Transverse colon (tissue), 4 donors: ENCODE measurements around the gene MRAP. TPM values are rescaled to one million over a fixed set of nuclear protein-coding genes. Genes with fewer than 3 reads are reported as not detected.

Experiments
- DNase-seq: peaks from one replicate; pipeline ENCODE4 v3.0.0-alpha.2; 2019
- H3K27ac ChIP-seq, 4 donors: fragments of 200-600 bp; sonication (generic); 2 replicates each; pipeline ENCODE4 v1.5.1; 2016 to 2018; ENCODE audit warnings: inconsistent platforms in 4 of 4
- H3K27me3 ChIP-seq: fragments of 200-600 bp; sonication (generic); 2 replicates; pipeline ENCODE4 v1.5.1; 2017; ENCODE audit warnings: inconsistent platforms
- H3K36me3 ChIP-seq, 4 donors: fragments of 200-600 bp; sonication (generic); 2 replicates each; pipeline ENCODE4 v1.5.1; 2017 to 2019; ENCODE audit warnings: inconsistent platforms in 4 of 4
- H3K4me1 ChIP-seq, 4 donors: fragments of 200-600 bp; sonication (generic); 2 replicates each; pipeline ENCODE4 v1.5.1; 2017 to 2020; ENCODE audit warnings: inconsistent platforms in 4 of 4
- H3K4me3 ChIP-seq, 4 donors: fragments of 200-600 bp; sonication (generic); 1 replicate in 1 of 4; 2 replicates in 3 of 4; pipeline versions ENCODE4 v1.5.1 to v1.6.1; 2017 to 2019; ENCODE audit warnings: inconsistent platforms in 4 of 4
- H3K9me3 ChIP-seq, 2 donors: fragments of 200-600 bp; sonication (generic); 2 replicates each; pipeline ENCODE4 v1.5.1; 2017 to 2019; ENCODE audit warnings: inconsistent platforms in 2 of 2
- EP300 ChIP-seq: sonication (generic); formaldehyde crosslinking; IDR thresholded peaks from one replicate; pipeline ENCODE4 v1.6.1; 2017; ENCODE audit warnings: antibody characterized with exemption, low read depth
- POLR2A ChIP-seq: fragments of 450-650 bp; IDR thresholded peaks from one replicate; pipeline ENCODE4 v1.6.1; 2016; ENCODE audit warnings: antibody characterized with exemption, mild to moderate bottlenecking, moderate library complexity
- POLR2AphosphoS5 ChIP-seq, 3 donors: sonication (generic); formaldehyde crosslinking; IDR thresholded peaks; one replicate each; pipeline ENCODE4 v1.6.1; 2016; ENCODE audit warnings: antibody characterized with exemption in 3 of 3
- WGBS, 2 donors: methylation state at CpG; one replicate each; pipeline ENCODE4 v1.1.5; 2018; ENCODE audit warnings: low coverage in 1 of 2; 5-methylcytosine and 5-hydroxymethylcytosine counted together
- in situ Hi-C, 4 donors: fragments of 200-750 bp; cut with MboI; loops; one replicate each; pipeline versions ENCODE4 v1.15.0 to v1.15.1; 2017; ENCODE audit warnings: low sequenced_read_pairs in 3 of 4, low pct_ligation_motif_present in 1 of 4, low pct_unique_long_range_greater_than_20kb in 1 of 4
- intact Hi-C: fragments of 100-400 bp; cut with DNase I; formaldehyde crosslinking; loops from one replicate; pipeline ENCODE4 v1.15.1; 2023; ENCODE audit warnings: low total_unique reads
- total RNA-seq, 4 donors: library from RNA; depleted of rRNA; stranded (reverse); fragments of >200 nt; gene quantifications; one replicate each; pipeline ENCODE4 v1.1.0, GENCODE V29; 2016
- TF ChIP-seq, protein P1 (sequence below), 5 experiments: fragments of 200-600 bp in 3 of 5; fragments of 450-650 bp in 2 of 5; sonication (generic) in 3 of 5; IDR thresholded peaks; 1 replicate in 2 of 5; 2 replicates in 3 of 5; pipeline ENCODE4 v1.5.1; 2016 to 2017; ENCODE audit warnings: antibody characterized with exemption in 5 of 5, inconsistent platforms in 3 of 5, mild to moderate bottlenecking in 2 of 5, moderate library complexity in 1 of 5

Gene MRAP
- total RNA-seq, 4 donors from 2014 or later, result not detected

DNA sequence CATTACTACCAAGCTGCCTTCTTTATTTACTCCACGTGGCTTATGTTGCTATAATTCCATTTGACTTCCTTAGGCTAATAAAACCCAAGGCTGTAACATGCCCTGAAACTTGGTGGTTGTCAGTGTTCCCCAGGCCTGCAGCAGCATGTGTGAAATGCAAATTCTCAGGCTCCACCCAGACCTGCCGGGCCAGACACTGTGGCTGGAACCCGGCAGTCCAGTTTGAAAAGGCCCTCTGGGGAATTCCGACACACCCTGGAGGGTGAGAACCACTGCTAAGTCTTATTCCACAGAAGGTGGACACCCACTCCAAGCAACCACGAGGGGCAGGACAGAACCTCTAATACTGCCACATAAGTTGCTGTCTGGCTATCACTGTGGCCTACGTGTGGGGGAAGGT lies 52.8 kb downstream of the MRAP start:
- no peaks in the 10 kb centered on the region for H3K27me3 ChIP-seq
- in situ Hi-C loops, result no loop called here
- no peaks in the 10 kb centered on the region for H3K4me1 ChIP-seq
- WGBS, 2 donors, result 56% methylated on average over 6 of the region's 6 CpGs; no CpG with 5 or more reads in 1 of the 2 donors
- H3K27ac ChIP-seq, result no peak overlapping the region
- H3K4me3 ChIP-seq, result no peak overlapping the region
- peaks cover 0 to 70% (median 25%) of the 10 kb centered on the region in 4 donors for H3K36me3 ChIP-seq
- no peak for TF ChIP-seq EP300
- no peaks in the 10 kb centered on the region for H3K9me3 ChIP-seq
- intact Hi-C loops, result no loop called here
- DNase-seq, result no peak

- H3K4me3 ChIP-seq, result no peak overlapping the region
- intact Hi-C loops (no loop called here), in situ Hi-C loops (no loop called here)
- no peak overlapping the region for H3K27ac ChIP-seq
- no peaks in the 10 kb centered on the region for H3K27me3 ChIP-seq
- H3K9me3 ChIP-seq, result no peaks in the 10 kb centered on the region
- WGBS, 2 donors, result 92% methylated on average over 7 of the region's 7 CpGs; no CpG with 5 or more reads in 1 of the 2 donors
- TF ChIP-seq POLR2AphosphoS5 (IDR thresholded peaks at IDR 0.05), result no peak
- no peak for TF ChIP-seq EP300
- TF ChIP-seq, protein P1, sequence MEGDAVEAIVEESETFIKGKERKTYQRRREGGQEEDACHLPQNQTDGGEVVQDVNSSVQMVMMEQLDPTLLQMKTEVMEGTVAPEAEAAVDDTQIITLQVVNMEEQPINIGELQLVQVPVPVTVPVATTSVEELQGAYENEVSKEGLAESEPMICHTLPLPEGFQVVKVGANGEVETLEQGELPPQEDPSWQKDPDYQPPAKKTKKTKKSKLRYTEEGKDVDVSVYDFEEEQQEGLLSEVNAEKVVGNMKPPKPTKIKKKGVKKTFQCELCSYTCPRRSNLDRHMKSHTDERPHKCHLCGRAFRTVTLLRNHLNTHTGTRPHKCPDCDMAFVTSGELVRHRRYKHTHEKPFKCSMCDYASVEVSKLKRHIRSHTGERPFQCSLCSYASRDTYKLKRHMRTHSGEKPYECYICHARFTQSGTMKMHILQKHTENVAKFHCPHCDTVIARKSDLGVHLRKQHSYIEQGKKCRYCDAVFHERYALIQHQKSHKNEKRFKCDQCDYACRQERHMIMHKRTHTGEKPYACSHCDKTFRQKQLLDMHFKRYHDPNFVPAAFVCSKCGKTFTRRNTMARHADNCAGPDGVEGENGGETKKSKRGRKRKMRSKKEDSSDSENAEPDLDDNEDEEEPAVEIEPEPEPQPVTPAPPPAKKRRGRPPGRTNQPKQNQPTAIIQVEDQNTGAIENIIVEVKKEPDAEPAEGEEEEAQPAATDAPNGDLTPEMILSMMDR (IDR thresholded peaks at IDR 0.05), result no peak
- TF ChIP-seq POLR2A, result no peak
- peaks cover 0 to 69% (median 25%) of the 10 kb centered on the region in 4 donors for H3K36me3 ChIP-seq
- DNase-seq, result no peak
- no peaks in the 10 kb centered on the region for H3K4me1 ChIP-seq
Observed at GRCh38 chr21:32352526-32352925, 53.9 kb downstream of the MRAP start.

DNA sequence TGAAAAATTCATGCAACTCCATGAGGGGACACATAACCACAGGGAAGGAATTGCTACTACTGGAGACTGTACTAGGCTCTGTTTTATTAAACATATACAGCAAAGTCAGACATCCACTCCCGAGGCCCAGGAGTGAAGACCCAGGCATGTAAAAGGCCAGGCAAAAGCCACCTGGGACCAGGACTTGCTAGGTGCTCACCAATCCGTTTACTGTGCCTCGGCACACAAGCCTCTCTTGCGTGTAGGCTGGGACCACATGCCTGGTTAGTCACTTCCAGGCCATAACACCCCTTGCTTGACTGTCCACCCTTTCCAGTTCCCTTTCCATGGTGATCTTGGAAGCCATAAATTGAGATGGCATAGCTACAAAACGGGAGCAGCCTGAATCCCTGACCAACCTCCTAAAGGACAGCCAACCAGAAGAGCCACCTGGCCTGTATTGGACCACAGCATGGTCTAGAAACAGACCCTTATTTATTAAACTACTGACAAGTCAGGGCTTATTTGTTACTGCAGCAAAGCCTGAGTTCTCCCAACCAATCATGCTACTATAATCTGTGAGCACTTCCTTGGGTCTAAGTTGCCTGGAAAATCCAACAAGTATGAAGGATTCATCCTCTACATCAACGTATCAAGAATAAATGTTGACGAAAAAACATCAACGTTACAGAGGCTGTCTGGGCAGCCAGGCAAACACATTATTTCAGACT lies 54.5 kb downstream of the MRAP start:
- H3K4me3 ChIP-seq, result no peak overlapping the region
- no peaks in the 10 kb centered on the region for H3K9me3 ChIP-seq
- H3K36me3 ChIP-seq, result peaks cover 0 to 73% (median 25%) of the 10 kb centered on the region in 4 donors
- TF ChIP-seq, protein P1 (IDR thresholded peaks at IDR 0.05), result no peak
- no peak for TF ChIP-seq POLR2AphosphoS5 (IDR thresholded peaks at IDR 0.05)
- TF ChIP-seq POLR2A, result no peak
- TF ChIP-seq EP300, result no peak
- H3K27ac ChIP-seq, result no peak overlapping the region
- intact Hi-C loops (no loop called here), in situ Hi-C loops (no loop called here)
- no peak for DNase-seq
- WGBS, 2 donors, result 94% methylated on average over 8 of the region's 8 CpGs; no CpG with 5 or more reads in 1 of the 2 donors
- H3K4me1 ChIP-seq, result no peaks in the 10 kb centered on the region
- no peaks in the 10 kb centered on the region for H3K27me3 ChIP-seq

DNA sequence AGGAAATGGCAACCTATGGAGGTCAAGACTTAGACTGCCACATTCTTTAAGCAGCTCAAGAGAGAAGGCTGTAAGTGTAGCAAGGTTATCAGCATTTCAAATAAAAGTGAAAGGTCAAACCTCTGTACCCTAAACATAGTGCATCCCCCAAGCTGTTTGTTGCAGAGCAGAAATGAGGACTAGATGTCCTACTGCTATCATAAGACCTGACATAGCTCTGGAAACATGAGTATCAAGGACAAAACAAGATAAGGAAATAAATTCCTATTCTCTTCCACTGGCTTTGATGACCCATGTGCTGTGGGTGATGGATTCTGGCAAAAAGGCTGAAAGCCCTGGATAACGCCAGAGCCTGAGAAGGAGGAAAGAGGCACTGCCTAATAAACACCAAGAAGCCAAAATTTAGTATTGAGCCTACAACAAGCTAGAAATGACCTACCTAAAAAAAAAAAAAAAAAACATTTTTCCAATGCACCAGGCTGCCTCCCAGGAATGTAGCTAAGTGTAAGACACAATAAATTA lies 58.3 kb downstream of the MRAP start:
- in situ Hi-C loops, result no loop called here
- Histone ChIP-seq H3K4me1 (no peaks in the 10 kb centered on the region), H3K36me3 (peaks cover 0 to 77% (median 29%) of the 10 kb centered on the region in 4 donors), H3K4me3 (no peak overlapping the region), H3K27me3 (no peaks in the 10 kb centered on the region), H3K27ac (no peak overlapping the region), H3K9me3 (no peaks in the 10 kb centered on the region)
- intact Hi-C loops, result no loop called here
- no peak for DNase-seq
- TF ChIP-seq EP300 (no peak), POLR2A (no peak), POLR2AphosphoS5 (IDR thresholded peaks at IDR 0.05) (no peak)
- TF ChIP-seq, protein P1 (IDR thresholded peaks at IDR 0.05), result no peak
- 97 to 100% methylated on average over 1 of the region's 1 CpG for whole genome bisulfite sequencing, 2 donors
